Mesenchymal stem cell (in vitro differentiated cells and primary cell): ENCODE measurements around the gene RBFOX1.

Source experiments
- DNase-seq: peaks from one replicate; pipeline ENCODE4 v3.0.0-alpha.2; 2013
- H2AFZ ChIP-seq: one replicate; pipeline ENCODE4 v1.6.1; 2013; ENCODE audit warnings: low read depth, mild to moderate bottlenecking, control low read depth, inconsistent platforms, low read length, moderate library complexity
- H2AK5ac ChIP-seq: 2 replicates; pipeline ENCODE4 v1.6.1; 2013; ENCODE audit warnings: low read length, moderate library complexity, mild to moderate bottlenecking, inconsistent platforms; ENCODE audit not compliant: severe bottlenecking
- H2BK120ac ChIP-seq: one replicate; pipeline ENCODE4 v1.6.1; 2013; ENCODE audit warnings: low read depth, mild to moderate bottlenecking, inconsistent platforms, low read length, moderate library complexity
- H2BK12ac ChIP-seq, 2 experiments: one replicate each; pipeline ENCODE4 v1.6.1; 2013; ENCODE audit warnings: inconsistent platforms in 2 of 2, low read length in 2 of 2, mild to moderate bottlenecking in 2 of 2, moderate library complexity in 2 of 2, control low read depth in 1 of 2
- H2BK15ac ChIP-seq: one replicate; pipeline ENCODE4 v1.6.1; 2013; ENCODE audit warnings: mild to moderate bottlenecking, low read depth, inconsistent platforms; ENCODE audit not compliant: poor library complexity, severe bottlenecking
- H2BK5ac ChIP-seq: 2 replicates; pipeline ENCODE4 v1.6.1; 2013; ENCODE audit warnings: low read depth, mild to moderate bottlenecking, low read length, control low read depth, inconsistent platforms; ENCODE audit not compliant: poor library complexity, severe bottlenecking
- H3K14ac ChIP-seq, 2 experiments: one replicate each; pipeline ENCODE4 v1.6.1; 2013; ENCODE audit warnings: inconsistent platforms in 2 of 2, low read length in 2 of 2, control low read depth in 1 of 2, mild to moderate bottlenecking in 1 of 2, moderate library complexity in 1 of 2
- H3K18ac ChIP-seq, 2 experiments: one replicate each; pipeline ENCODE4 v1.6.1; 2013; ENCODE audit warnings: inconsistent platforms in 2 of 2, low read length in 2 of 2, control low read depth in 1 of 2, low read depth in 1 of 2, mild to moderate bottlenecking in 1 of 2
- H3K23ac ChIP-seq, 2 experiments: one replicate each; pipeline ENCODE4 v1.6.1; 2013; ENCODE audit warnings: inconsistent platforms in 2 of 2, low read length in 2 of 2, mild to moderate bottlenecking in 2 of 2, moderate library complexity in 2 of 2, control low read depth in 1 of 2
- H3K27ac ChIP-seq: 2 replicates; pipeline ENCODE4 v1.5.1; 2013; ENCODE audit warnings: mild to moderate bottlenecking, moderate library complexity, low read length, control low read depth, inconsistent platforms; ENCODE audit not compliant: poor library complexity, severe bottlenecking
- H3K27me3 ChIP-seq, 2 experiments: 2 replicates each; pipeline versions ENCODE4 v1.6.1 to v1.7.0; 2013; ENCODE audit warnings: low read length in 2 of 2, mild to moderate bottlenecking in 2 of 2, moderate library complexity in 2 of 2, control low read depth in 1 of 2, inconsistent platforms in 1 of 2; ENCODE audit not compliant: control insufficient read depth in 1 of 2, insufficient read depth in 1 of 2
- H3K36me3 ChIP-seq, 2 experiments: 2 replicates each; pipeline versions ENCODE4 v1.6.1 to v1.7.0; 2013; ENCODE audit warnings: low read length in 2 of 2, control low read depth in 1 of 2, inconsistent platforms in 1 of 2, low read depth in 1 of 2, mild to moderate bottlenecking in 1 of 2; ENCODE audit not compliant: insufficient read depth in 2 of 2, control insufficient read depth in 1 of 2
- H3K4ac ChIP-seq, 2 experiments: one replicate each; pipeline ENCODE4 v1.6.1; 2013; ENCODE audit warnings: inconsistent platforms in 2 of 2, low read length in 2 of 2, mild to moderate bottlenecking in 2 of 2, moderate library complexity in 2 of 2, control low read depth in 1 of 2, low read depth in 1 of 2
- H3K4me1 ChIP-seq: 2 replicates; pipeline ENCODE4 v1.6.1; 2013; ENCODE audit warnings: low read depth, low read length, control low read depth; ENCODE audit not compliant: control insufficient read depth, insufficient read depth
- H3K4me2 ChIP-seq: 2 replicates; pipeline ENCODE4 v1.6.1; 2013; ENCODE audit warnings: low read length, mild to moderate bottlenecking, inconsistent platforms; ENCODE audit not compliant: poor library complexity, severe bottlenecking
- H3K4me3 ChIP-seq, 2 experiments: 2 replicates each; pipeline versions ENCODE4 v1.5.1 to v1.7.0; 2013; ENCODE audit warnings: low read length in 2 of 2, mild to moderate bottlenecking in 2 of 2, control low read depth in 1 of 2, low read depth in 1 of 2; ENCODE audit not compliant: insufficient read depth in 1 of 2
- H3K79me1 ChIP-seq: replicated peaks from 2 replicates; pipeline ENCODE4 v1.6.1; 2013; ENCODE audit warnings: mild to moderate bottlenecking, control low read depth, low read length, inconsistent platforms; ENCODE audit not compliant: poor library complexity, severe bottlenecking
- H3K9ac ChIP-seq: 2 replicates; pipeline ENCODE4 v1.7.0; 2013; ENCODE audit warnings: mild to moderate bottlenecking, low read length, moderate library complexity
- H3K9me3 ChIP-seq: 2 replicates; pipeline ENCODE4 v1.7.0; 2013; ENCODE audit warnings: mild to moderate bottlenecking, low read length; ENCODE audit not compliant: control insufficient read depth
- H4K8ac ChIP-seq: one replicate; pipeline ENCODE4 v1.6.1; 2013; ENCODE audit warnings: inconsistent platforms, mild to moderate bottlenecking, low read length, moderate library complexity
- H4K91ac ChIP-seq: one replicate; pipeline ENCODE4 v1.6.1; 2013; ENCODE audit warnings: mild to moderate bottlenecking, low read length, inconsistent platforms
- WGBS: methylation state at CpG from one replicate; pipeline ENCODE4 v1.1.7; 2013; ENCODE audit warnings: mixed read lengths; 5-methylcytosine and 5-hydroxymethylcytosine counted together

RBFOX1 gene

DNA sequence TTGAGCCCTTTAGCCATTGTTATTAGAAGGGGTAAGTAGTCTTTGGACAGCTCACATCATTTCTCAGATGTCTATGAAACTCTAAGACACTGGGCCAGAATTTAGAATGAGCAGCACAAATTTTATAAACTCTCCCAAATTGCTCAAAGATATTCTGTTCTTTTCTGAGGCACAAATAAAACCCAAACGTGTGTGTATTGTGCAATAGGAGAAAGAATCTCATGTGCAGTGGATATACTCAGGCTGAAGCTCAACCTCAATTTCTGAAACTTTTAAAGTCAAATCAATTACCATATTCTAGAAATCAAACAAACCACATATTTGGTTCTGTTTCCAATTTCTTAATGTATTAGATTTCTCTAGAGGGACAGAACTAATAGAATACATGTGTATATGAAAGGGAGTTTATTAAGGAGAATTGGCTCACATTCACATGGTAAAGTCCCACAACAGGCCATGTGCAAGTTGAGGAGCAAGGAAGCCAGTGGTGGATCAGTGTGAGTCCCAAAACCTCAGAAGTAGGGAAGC, 403.6 kb downstream of the RBFOX1 start:
- no peak overlapping the region for H3K9ac ChIP-seq
- no peak overlapping the region for H4K8ac ChIP-seq
- H3K4ac ChIP-seq, result no peak overlapping the region
- no peaks in the 10 kb centered on the region for H3K4me1 ChIP-seq
- no peak overlapping the region for H3K4me3 ChIP-seq
- no peak overlapping the region for H3K4me2 ChIP-seq
- no peak for DNase-seq
- no peaks in the 10 kb centered on the region for H3K9me3 ChIP-seq
- no peak overlapping the region for H3K27ac ChIP-seq
- no peak overlapping the region for H3K14ac ChIP-seq
- H4K91ac ChIP-seq, result no peak overlapping the region
- H3K18ac ChIP-seq, result no peak overlapping the region
- no peak overlapping the region for H2BK15ac ChIP-seq
- no CpG with 5 or more reads among the region's 1 CpG for WGBS
- no peaks in the 10 kb centered on the region for H3K27me3 ChIP-seq
- no peak overlapping the region for H2AFZ ChIP-seq
- no peak overlapping the region for H2BK120ac ChIP-seq
- H3K23ac ChIP-seq, result no peak overlapping the region
- no peaks in the 10 kb centered on the region for H3K79me1 ChIP-seq
- no peak overlapping the region for H2BK12ac ChIP-seq
- H2BK5ac ChIP-seq, result no peak overlapping the region
- no peaks in the 10 kb centered on the region for H3K36me3 ChIP-seq
- H2AK5ac ChIP-seq, result no peak overlapping the region

DNA sequence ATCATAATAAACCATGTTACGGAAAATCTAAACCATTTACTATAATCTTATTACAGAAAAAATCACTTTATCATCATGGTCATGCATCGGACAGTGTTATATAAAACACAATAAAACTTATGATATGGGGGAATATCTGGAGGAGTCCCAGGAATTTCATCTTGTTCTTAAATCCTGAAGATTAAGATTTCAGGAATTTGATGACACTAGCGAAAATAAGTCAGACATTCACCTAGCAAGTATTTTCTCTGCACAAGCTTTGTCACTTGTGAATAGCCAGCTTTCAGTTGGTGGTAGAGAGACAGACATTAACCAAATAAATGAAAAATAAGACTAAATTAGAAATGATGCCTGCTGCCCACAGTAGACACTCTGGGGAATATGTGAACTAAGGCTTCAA, 410.0 kb downstream of the RBFOX1 start:
- no peak overlapping the region for H3K4me3 ChIP-seq
- H2AK5ac ChIP-seq, result no peak overlapping the region
- no peak overlapping the region for H2BK12ac ChIP-seq
- no peak overlapping the region for H2BK15ac ChIP-seq
- H3K4ac ChIP-seq, result no peak overlapping the region
- WGBS, result 80% methylated on average over 1 of the region's 3 CpGs
- H4K8ac ChIP-seq, result no peak overlapping the region
- no peaks in the 10 kb centered on the region for H3K36me3 ChIP-seq
- H3K27ac ChIP-seq, result no peak overlapping the region
- no peak overlapping the region for H2BK5ac ChIP-seq
- DNase-seq, result no peak
- H3K9me3 ChIP-seq, result no peaks in the 10 kb centered on the region
- no peaks in the 10 kb centered on the region for H3K27me3 ChIP-seq
- H2AFZ ChIP-seq, result no peak overlapping the region
- H3K14ac ChIP-seq, result no peak overlapping the region
- H3K9ac ChIP-seq, result no peak overlapping the region
- H3K18ac ChIP-seq, result no peak overlapping the region
- no peaks in the 10 kb centered on the region for H3K4me1 ChIP-seq
- H2BK120ac ChIP-seq, result no peak overlapping the region
- H4K91ac ChIP-seq, result no peak overlapping the region
- no peak overlapping the region for H3K4me2 ChIP-seq
- H3K79me1 ChIP-seq, result no peaks in the 10 kb centered on the region
- H3K23ac ChIP-seq, result no peak overlapping the region

DNA sequence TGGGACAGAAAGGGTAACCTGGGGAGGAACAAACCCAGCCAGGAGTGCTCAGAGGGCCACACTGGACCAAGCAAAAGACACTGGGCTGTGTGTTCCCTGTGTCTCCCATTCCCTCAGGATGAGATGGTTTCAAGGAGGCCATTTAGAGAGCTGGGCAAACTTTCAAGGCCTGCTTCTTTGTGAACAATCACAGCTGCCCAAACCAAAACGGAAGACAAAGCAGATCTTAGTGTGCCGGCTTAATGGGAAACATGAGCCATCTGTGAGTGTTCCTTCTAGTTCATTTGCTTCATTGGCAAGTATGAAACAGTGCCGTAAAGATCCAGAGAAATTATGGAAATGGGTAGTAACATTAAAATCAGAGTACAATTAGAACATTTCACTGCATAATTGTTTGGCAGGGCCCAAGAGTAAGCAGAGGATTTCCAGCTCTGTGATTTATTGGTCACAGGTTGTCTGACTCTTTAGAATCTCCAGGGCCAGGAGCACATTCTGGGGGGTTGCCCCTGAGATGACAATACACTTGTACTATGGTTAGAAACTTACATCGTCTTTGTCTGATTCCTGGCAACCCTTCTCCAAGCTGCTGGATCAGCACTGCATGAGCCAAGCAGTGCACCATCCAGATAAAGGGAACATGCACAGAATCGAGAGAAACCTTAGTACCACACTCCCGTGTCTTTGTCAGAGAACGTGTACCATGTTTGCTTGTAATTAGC, 412.1 kb downstream of the RBFOX1 start:
- H3K4me2 ChIP-seq, result no peak overlapping the region
- 82% methylated on average over 7 of the region's 7 CpGs for WGBS

DNA sequence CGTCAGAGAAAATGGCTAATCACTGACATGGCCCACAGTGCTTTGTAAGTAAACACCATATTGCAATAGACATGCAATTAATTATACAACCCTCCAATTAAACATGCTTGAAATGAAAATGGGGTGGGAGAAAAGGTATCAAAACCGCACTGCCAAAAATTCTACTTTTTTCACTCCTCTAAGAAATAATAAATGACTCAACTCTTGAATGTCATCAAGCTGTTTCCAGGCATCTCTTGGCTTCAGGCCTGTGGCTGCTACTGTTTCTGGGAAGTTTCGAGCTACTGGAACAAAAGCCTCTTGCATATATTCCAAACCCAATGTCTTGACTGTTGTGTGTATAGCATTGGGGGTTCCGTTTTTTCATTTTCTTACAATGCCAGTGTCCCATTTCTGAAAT, 412.6 kb downstream of the RBFOX1 start:
- H3K4me1 ChIP-seq, result no peaks in the 10 kb centered on the region
- H3K9me3 ChIP-seq, result no peaks in the 10 kb centered on the region
- H3K18ac ChIP-seq, result no peak overlapping the region
- no peak overlapping the region for H3K9ac ChIP-seq
- H2BK120ac ChIP-seq, result no peak overlapping the region
- no peaks in the 10 kb centered on the region for H3K79me1 ChIP-seq
- H2AK5ac ChIP-seq, result no peak overlapping the region
- no peak overlapping the region for H3K4me2 ChIP-seq
- H2BK5ac ChIP-seq, result no peak overlapping the region
- no peak overlapping the region for H4K8ac ChIP-seq
- no peak overlapping the region for H3K4ac ChIP-seq
- no peak overlapping the region for H3K23ac ChIP-seq
- no peaks in the 10 kb centered on the region for H3K36me3 ChIP-seq
- no peak for DNase-seq
- H2BK15ac ChIP-seq, result no peak overlapping the region
- H3K14ac ChIP-seq, result no peak overlapping the region
- no peak overlapping the region for H3K4me3 ChIP-seq
- no peak overlapping the region for H3K27ac ChIP-seq
- H2BK12ac ChIP-seq, result no peak overlapping the region
- H3K27me3 ChIP-seq, result no peaks in the 10 kb centered on the region
- WGBS, result 73% methylated on average over 2 of the region's 4 CpGs
- H4K91ac ChIP-seq, result no peak overlapping the region
- no peak overlapping the region for H2AFZ ChIP-seq

More for the DNA sequence above, 412.1 kb downstream of the RBFOX1 start:
- Histone ChIP-seq H3K4me3 (no peak overlapping the region), H3K27ac (no peak overlapping the region), H3K79me1 (no peaks in the 10 kb centered on the region), H2AFZ (no peak overlapping the region), H3K9ac (no peak overlapping the region), H3K4me1 (no peaks in the 10 kb centered on the region), H3K18ac (no peak overlapping the region), H3K23ac (no peak overlapping the region), H3K27me3 (no peaks in the 10 kb centered on the region), H2BK15ac (no peak overlapping the region), H2BK5ac (no peak overlapping the region), H3K4ac (no peak overlapping the region), H2BK120ac (no peak overlapping the region), H4K91ac (no peak overlapping the region), H3K36me3 (no peaks in the 10 kb centered on the region), H3K14ac (no peak overlapping the region), H2BK12ac (no peak overlapping the region), H4K8ac (no peak overlapping the region), H3K9me3 (no peaks in the 10 kb centered on the region), H2AK5ac (no peak overlapping the region)
- no peak for DNase-seq
